ENCODE results near the gene SIX3.

DNA sequence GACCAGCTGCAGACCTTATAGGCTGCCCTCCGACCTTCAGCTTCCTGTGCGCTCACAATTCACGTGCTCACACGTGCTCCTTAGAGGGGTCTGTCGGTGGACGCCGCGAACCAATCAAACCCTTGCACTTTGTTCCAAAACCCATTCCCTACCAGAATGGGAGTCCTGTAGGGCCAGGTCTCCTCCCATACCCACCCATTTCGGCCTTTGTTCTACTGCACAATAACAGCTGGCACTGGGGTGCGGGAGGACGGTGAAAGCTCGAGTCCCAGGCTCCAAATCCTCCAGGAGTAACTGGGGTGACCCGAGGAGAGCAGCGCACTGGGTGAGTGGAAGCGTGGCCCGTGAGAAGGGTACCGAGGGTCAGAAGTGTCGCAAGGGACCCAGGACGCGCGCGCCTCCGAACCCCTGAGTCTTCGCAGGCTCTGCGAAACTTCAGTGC lies 13.0 kb downstream of the SIX3 start:
- TF ChIP-seq, protein P1, sequence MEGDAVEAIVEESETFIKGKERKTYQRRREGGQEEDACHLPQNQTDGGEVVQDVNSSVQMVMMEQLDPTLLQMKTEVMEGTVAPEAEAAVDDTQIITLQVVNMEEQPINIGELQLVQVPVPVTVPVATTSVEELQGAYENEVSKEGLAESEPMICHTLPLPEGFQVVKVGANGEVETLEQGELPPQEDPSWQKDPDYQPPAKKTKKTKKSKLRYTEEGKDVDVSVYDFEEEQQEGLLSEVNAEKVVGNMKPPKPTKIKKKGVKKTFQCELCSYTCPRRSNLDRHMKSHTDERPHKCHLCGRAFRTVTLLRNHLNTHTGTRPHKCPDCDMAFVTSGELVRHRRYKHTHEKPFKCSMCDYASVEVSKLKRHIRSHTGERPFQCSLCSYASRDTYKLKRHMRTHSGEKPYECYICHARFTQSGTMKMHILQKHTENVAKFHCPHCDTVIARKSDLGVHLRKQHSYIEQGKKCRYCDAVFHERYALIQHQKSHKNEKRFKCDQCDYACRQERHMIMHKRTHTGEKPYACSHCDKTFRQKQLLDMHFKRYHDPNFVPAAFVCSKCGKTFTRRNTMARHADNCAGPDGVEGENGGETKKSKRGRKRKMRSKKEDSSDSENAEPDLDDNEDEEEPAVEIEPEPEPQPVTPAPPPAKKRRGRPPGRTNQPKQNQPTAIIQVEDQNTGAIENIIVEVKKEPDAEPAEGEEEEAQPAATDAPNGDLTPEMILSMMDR (conservative IDR thresholded peaks at IDR 0.05; ENCODE audit: low read depth, low read length): no peak
- TF ChIP-seq FOS (IDR thresholded peaks at IDR 0.05; ENCODE audit: low read depth, low read length): no peak
- no peak for TF ChIP-seq RAD21 (IDR thresholded peaks at IDR 0.05; ENCODE audit: low read length)
- no peak for TF ChIP-seq POLR2A (IDR thresholded peaks at IDR 0.05; ENCODE audit: low read depth, low read length)
- TF ChIP-seq BHLHE40 (IDR thresholded peaks at IDR 0.05; ENCODE audit: low read depth, low read length): no peak
- TF ChIP-seq MAFK (IDR thresholded peaks at IDR 0.05; ENCODE audit: low read depth, low read length): no peak
- no peak for TF ChIP-seq RFX5 (IDR thresholded peaks at IDR 0.05; ENCODE audit: low read depth, low read length)
- TF ChIP-seq, protein P2, sequence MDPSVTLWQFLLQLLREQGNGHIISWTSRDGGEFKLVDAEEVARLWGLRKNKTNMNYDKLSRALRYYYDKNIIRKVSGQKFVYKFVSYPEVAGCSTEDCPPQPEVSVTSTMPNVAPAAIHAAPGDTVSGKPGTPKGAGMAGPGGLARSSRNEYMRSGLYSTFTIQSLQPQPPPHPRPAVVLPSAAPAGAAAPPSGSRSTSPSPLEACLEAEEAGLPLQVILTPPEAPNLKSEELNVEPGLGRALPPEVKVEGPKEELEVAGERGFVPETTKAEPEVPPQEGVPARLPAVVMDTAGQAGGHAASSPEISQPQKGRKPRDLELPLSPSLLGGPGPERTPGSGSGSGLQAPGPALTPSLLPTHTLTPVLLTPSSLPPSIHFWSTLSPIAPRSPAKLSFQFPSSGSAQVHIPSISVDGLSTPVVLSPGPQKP (IDR thresholded peaks at IDR 0.05; ENCODE audit: borderline replicate concordance, low read depth, low read length): no peak
- TF ChIP-seq, protein P3, sequence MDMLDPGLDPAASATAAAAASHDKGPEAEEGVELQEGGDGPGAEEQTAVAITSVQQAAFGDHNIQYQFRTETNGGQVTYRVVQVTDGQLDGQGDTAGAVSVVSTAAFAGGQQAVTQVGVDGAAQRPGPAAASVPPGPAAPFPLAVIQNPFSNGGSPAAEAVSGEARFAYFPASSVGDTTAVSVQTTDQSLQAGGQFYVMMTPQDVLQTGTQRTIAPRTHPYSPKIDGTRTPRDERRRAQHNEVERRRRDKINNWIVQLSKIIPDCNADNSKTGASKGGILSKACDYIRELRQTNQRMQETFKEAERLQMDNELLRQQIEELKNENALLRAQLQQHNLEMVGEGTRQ (IDR thresholded peaks at IDR 0.05; ENCODE audit: low read depth, low read length): no peak
- TF ChIP-seq CEBPB (IDR thresholded peaks at IDR 0.05; ENCODE audit: low read depth, low read length): no peak
